ENCODE measurements around the gene CSTB. TPM values are rescaled to one million over a fixed set of nuclear protein-coding genes. Genes with fewer than 3 reads are reported as not detected.

The CSTB gene
- total and polyA plus RNA-seq, 2 of the 8 experiments (the other 6 are each of a cell fraction or from before 2014, with no cell fraction given): 53.8 to 64.1 TPM

DNA sequence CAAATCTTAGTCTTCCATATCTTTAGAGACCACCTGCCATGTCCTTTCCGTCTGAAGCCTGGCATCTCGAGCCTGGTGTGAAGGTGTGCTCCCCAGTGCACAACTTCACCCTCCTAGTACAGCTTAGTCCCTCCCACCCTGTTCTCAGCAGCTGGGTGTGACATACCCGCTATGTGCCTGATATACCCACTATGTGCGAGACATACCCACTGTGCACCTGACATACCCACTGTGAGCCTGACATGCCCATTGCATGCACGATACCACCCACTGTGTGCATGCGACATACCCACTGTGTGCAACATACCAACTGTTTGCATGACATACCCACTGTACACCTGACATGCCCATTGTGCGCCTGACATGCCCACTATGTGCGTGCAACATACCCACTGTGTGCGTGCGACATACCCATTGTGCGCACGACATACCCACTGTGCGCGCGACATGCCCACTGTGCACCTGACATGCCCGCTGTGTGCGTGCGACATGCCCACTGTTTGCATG is 10.2 kb upstream of the CSTB start (continued):
- TF ChIP-seq, protein P1, sequence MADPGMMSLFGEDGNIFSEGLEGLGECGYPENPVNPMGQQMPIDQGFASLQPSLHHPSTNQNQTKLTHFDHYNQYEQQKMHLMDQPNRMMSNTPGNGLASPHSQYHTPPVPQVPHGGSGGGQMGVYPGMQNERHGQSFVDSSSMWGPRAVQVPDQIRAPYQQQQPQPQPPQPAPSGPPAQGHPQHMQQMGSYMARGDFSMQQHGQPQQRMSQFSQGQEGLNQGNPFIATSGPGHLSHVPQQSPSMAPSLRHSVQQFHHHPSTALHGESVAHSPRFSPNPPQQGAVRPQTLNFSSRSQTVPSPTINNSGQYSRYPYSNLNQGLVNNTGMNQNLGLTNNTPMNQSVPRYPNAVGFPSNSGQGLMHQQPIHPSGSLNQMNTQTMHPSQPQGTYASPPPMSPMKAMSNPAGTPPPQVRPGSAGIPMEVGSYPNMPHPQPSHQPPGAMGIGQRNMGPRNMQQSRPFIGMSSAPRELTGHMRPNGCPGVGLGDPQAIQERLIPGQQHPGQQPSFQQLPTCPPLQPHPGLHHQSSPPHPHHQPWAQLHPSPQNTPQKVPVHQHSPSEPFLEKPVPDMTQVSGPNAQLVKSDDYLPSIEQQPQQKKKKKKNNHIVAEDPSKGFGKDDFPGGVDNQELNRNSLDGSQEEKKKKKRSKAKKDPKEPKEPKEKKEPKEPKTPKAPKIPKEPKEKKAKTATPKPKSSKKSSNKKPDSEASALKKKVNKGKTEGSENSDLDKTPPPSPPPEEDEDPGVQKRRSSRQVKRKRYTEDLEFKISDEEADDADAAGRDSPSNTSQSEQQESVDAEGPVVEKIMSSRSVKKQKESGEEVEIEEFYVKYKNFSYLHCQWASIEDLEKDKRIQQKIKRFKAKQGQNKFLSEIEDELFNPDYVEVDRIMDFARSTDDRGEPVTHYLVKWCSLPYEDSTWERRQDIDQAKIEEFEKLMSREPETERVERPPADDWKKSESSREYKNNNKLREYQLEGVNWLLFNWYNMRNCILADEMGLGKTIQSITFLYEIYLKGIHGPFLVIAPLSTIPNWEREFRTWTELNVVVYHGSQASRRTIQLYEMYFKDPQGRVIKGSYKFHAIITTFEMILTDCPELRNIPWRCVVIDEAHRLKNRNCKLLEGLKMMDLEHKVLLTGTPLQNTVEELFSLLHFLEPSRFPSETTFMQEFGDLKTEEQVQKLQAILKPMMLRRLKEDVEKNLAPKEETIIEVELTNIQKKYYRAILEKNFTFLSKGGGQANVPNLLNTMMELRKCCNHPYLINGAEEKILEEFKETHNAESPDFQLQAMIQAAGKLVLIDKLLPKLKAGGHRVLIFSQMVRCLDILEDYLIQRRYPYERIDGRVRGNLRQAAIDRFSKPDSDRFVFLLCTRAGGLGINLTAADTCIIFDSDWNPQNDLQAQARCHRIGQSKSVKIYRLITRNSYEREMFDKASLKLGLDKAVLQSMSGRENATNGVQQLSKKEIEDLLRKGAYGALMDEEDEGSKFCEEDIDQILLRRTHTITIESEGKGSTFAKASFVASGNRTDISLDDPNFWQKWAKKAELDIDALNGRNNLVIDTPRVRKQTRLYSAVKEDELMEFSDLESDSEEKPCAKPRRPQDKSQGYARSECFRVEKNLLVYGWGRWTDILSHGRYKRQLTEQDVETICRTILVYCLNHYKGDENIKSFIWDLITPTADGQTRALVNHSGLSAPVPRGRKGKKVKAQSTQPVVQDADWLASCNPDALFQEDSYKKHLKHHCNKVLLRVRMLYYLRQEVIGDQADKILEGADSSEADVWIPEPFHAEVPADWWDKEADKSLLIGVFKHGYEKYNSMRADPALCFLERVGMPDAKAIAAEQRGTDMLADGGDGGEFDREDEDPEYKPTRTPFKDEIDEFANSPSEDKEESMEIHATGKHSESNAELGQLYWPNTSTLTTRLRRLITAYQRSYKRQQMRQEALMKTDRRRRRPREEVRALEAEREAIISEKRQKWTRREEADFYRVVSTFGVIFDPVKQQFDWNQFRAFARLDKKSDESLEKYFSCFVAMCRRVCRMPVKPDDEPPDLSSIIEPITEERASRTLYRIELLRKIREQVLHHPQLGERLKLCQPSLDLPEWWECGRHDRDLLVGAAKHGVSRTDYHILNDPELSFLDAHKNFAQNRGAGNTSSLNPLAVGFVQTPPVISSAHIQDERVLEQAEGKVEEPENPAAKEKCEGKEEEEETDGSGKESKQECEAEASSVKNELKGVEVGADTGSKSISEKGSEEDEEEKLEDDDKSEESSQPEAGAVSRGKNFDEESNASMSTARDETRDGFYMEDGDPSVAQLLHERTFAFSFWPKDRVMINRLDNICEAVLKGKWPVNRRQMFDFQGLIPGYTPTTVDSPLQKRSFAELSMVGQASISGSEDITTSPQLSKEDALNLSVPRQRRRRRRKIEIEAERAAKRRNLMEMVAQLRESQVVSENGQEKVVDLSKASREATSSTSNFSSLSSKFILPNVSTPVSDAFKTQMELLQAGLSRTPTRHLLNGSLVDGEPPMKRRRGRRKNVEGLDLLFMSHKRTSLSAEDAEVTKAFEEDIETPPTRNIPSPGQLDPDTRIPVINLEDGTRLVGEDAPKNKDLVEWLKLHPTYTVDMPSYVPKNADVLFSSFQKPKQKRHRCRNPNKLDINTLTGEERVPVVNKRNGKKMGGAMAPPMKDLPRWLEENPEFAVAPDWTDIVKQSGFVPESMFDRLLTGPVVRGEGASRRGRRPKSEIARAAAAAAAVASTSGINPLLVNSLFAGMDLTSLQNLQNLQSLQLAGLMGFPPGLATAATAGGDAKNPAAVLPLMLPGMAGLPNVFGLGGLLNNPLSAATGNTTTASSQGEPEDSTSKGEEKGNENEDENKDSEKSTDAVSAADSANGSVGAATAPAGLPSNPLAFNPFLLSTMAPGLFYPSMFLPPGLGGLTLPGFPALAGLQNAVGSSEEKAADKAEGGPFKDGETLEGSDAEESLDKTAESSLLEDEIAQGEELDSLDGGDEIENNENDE (IDR thresholded peaks at IDR 0.05; ENCODE audit: insufficient replicate concordance, low read length): no peak
- TF ChIP-seq HDAC2 (IDR thresholded peaks at IDR 0.05; ENCODE audit: borderline replicate concordance in 1 of 2, low read depth in 2 of 2, low read length in 2 of 2) (no peak), SUZ12 (IDR thresholded peaks at IDR 0.05; ENCODE audit: low read length) (no peak), KDM1A (IDR thresholded peaks at IDR 0.05; ENCODE audit: borderline replicate concordance, low read length) (no peak), CEBPB (IDR thresholded peaks at IDR 0.05; ENCODE audit: low read depth, low read length) (no peak), JUND (IDR thresholded peaks at IDR 0.05; ENCODE audit: low read length) (no peak), EP300 (IDR thresholded peaks at IDR 0.05; ENCODE audit: borderline replicate concordance in 1 of 2, low read depth in 2 of 2, low read length in 2 of 2) (no peak), HDAC6 (IDR thresholded peaks at IDR 0.05; ENCODE audit: low read depth, low read length) (no peak), SAP30 (IDR thresholded peaks at IDR 0.05; ENCODE audit: insufficient read depth, insufficient replicate concordance, low read length) (no peak)
- TF ChIP-seq, protein P2, sequence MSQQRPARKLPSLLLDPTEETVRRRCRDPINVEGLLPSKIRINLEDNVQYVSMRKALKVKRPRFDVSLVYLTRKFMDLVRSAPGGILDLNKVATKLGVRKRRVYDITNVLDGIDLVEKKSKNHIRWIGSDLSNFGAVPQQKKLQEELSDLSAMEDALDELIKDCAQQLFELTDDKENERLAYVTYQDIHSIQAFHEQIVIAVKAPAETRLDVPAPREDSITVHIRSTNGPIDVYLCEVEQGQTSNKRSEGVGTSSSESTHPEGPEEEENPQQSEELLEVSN (IDR thresholded peaks at IDR 0.05): no peak
